Measurements from ENCODE around the gene OR52W1. TPM values are rescaled to one million over a fixed set of nuclear protein-coding genes. Genes with fewer than 3 reads are reported as not detected.

Gene OR52W1
- total RNA-seq (2022) (not detected in 2 replicates), Bru-seq, nascent RNA (not detected), BruChase-seq, experiment 1, labeled RNA remaining after a 2-hour chase (not detected), BruChase-seq, experiment 2, labeled RNA remaining after a 6-hour chase (not detected)
- long read RNA-seq: 0 reads

- Histone ChIP-seq H3K4me1 (no peaks in the 10 kb centered on the region), H3K36me3 (ENCODE audit: control insufficient read depth, insufficient read depth, low read length) (no peaks in the 10 kb centered on the region), H3K9me3 (no peaks in the 10 kb centered on the region), H3K27me3 (replicated peaks; ENCODE audit: control insufficient read depth, insufficient read depth, low read length) (no peaks in the 10 kb centered on the region), H3K4me3 (ENCODE audit: low read depth, low read length) (no peak within 1 kb of the TSS)
- H3K36me3 Mint-ChIP-seq (ENCODE audit: insufficient read depth, unreplicated experiment): no peaks in the 10 kb centered on the region
- no peaks in the 10 kb centered on the region for H3K4me1 Mint-ChIP-seq (ENCODE audit: low read depth, unreplicated experiment)
- ChIA-PET CTCF (no interaction called here), POLR2A (no interaction called here)
- no peak for DNase-seq
- intact Hi-C loops (cut with micrococcal nuclease; ENCODE audit: unreplicated experiment): no loop called here
- peaks cover 5% of the 10 kb centered on the region for H3K27me3 Mint-ChIP-seq (ENCODE audit: insufficient read depth, unreplicated experiment)
- H3K4me3 Mint-ChIP-seq (ENCODE audit: unreplicated experiment): no peak within 1 kb of the TSS
- H3K27ac Mint-ChIP-seq (ENCODE audit: unreplicated experiment): no peak within 1 kb of the TSS
- no peaks in the 10 kb centered on the region for H3K9me3 Mint-ChIP-seq (ENCODE audit: unreplicated experiment)
- no peak for TF ChIP-seq CTCF (IDR thresholded peaks at IDR 0.05; ENCODE audit: insufficient read depth in 1 of 2, low read depth in 1 of 2, low read length in 1 of 2, severe bottlenecking in 1 of 2, unreplicated experiment in 1 of 2)
- BruUV-seq (replicated peaks): no TSS peak
Observed at GRCh38 chr11:6199174-6199810, at the start of gene OR52W1. TSS of gene OR52W1 (plus strand) at chr11:6199224. CDS start at chr11:6199224, 0 bp downstream.

GRCh38 chr11:6151117-6151516 lies 47.9 kb upstream of the OR52W1 start:
- no peak overlapping the region for H3K27ac Mint-ChIP-seq (ENCODE audit: unreplicated experiment)
- H3K4me1 ChIP-seq: no peaks in the 10 kb centered on the region
- intact Hi-C loops (cut with micrococcal nuclease; ENCODE audit: unreplicated experiment): no loop called here
- TF ChIP-seq CTCF (IDR thresholded peaks at IDR 0.05; ENCODE audit: insufficient read depth in 1 of 2, low read depth in 1 of 2, low read length in 1 of 2, severe bottlenecking in 1 of 2, unreplicated experiment in 1 of 2): no peak
- ChIA-PET CTCF (no interaction called here), POLR2A (no interaction called here)
- peaks cover 3% of the 10 kb centered on the region for H3K27me3 Mint-ChIP-seq (ENCODE audit: insufficient read depth, unreplicated experiment)
- H3K36me3 ChIP-seq (ENCODE audit: control insufficient read depth, insufficient read depth, low read length): no peaks in the 10 kb centered on the region
- no peaks in the 10 kb centered on the region for H3K9me3 Mint-ChIP-seq (ENCODE audit: unreplicated experiment)
- no peaks in the 10 kb centered on the region for H3K36me3 Mint-ChIP-seq (ENCODE audit: insufficient read depth, unreplicated experiment)
- H3K27me3 ChIP-seq (replicated peaks; ENCODE audit: control insufficient read depth, insufficient read depth, low read length): no peaks in the 10 kb centered on the region
- no peak overlapping the region for H3K4me3 ChIP-seq (ENCODE audit: low read depth, low read length)
- DNase-seq: no peak
- no peak overlapping the region for H3K4me3 Mint-ChIP-seq (ENCODE audit: unreplicated experiment)
- BruUV-seq (replicated peaks): no TSS peak
- H3K9me3 ChIP-seq: no peaks in the 10 kb centered on the region
- no peaks in the 10 kb centered on the region for H3K4me1 Mint-ChIP-seq (ENCODE audit: low read depth, unreplicated experiment)

- Mint-ChIP-seq H3K9me3 (ENCODE audit: unreplicated experiment) (no peaks in the 10 kb centered on the region), H3K4me3 (ENCODE audit: unreplicated experiment) (no peak overlapping the region), H3K4me1 (ENCODE audit: low read depth, unreplicated experiment) (no peaks in the 10 kb centered on the region), H3K27ac (ENCODE audit: unreplicated experiment) (no peak overlapping the region), H3K36me3 (ENCODE audit: insufficient read depth, unreplicated experiment) (no peaks in the 10 kb centered on the region), H3K27me3 (ENCODE audit: insufficient read depth, unreplicated experiment) (peaks cover 3% of the 10 kb centered on the region)
- H3K4me1 ChIP-seq: no peaks in the 10 kb centered on the region
- intact Hi-C loops (cut with micrococcal nuclease; ENCODE audit: unreplicated experiment): no loop called here
- POLR2A ChIA-PET: interaction anchor here (0.5 kb wide), 1 partner anchor 275 kb away, joined by 3 read pairs; no protein-coding TSS in a partner anchor
- no peak for TF ChIP-seq CTCF (IDR thresholded peaks at IDR 0.05; ENCODE audit: insufficient read depth in 1 of 2, low read depth in 1 of 2, low read length in 1 of 2, severe bottlenecking in 1 of 2, unreplicated experiment in 1 of 2)
- no peak for DNase-seq
- no peak overlapping the region for H3K4me3 ChIP-seq (ENCODE audit: low read depth, low read length)
- H3K9me3 ChIP-seq: no peaks in the 10 kb centered on the region
- CTCF ChIA-PET: no interaction called here
- H3K36me3 ChIP-seq (ENCODE audit: control insufficient read depth, insufficient read depth, low read length): no peaks in the 10 kb centered on the region
- H3K27me3 ChIP-seq (replicated peaks; ENCODE audit: control insufficient read depth, insufficient read depth, low read length): no peaks in the 10 kb centered on the region
- no TSS peak for BruUV-seq (replicated peaks)
Observed at GRCh38 chr11:6152126-6152525, 46.9 kb upstream of the OR52W1 start.

All from Caco-2 (cell line).